Type B pancreatic cell (in vitro differentiated cells): ENCODE results near the gene ILKAP. TPM values are rescaled to one million over a fixed set of nuclear protein-coding genes. Genes with fewer than 3 reads are reported as not detected.

Experiments
- DNase-seq: peaks from one replicate; pipeline ENCODE4 v3.0.0; 2021; ENCODE audit warnings: mixed read lengths; ENCODE audit not compliant: unreplicated experiment; ENCODE audit errors: extremely low spot score
- H3K27ac Mint-ChIP-seq: 2 replicates; pipeline ENCODE4 v1.8.0; 2021; ENCODE audit warnings: mild to moderate bottlenecking, mixed read lengths
- H3K27me3 Mint-ChIP-seq: 2 replicates; pipeline ENCODE4 v1.8.0; 2021; ENCODE audit warnings: mixed read lengths
- H3K36me3 Mint-ChIP-seq: 2 replicates; pipeline ENCODE4 v1.8.0; 2021; ENCODE audit warnings: mixed read lengths
- H3K4me1 Mint-ChIP-seq: one replicate; pipeline ENCODE4 v1.8.0; 2021; ENCODE audit warnings: mixed read lengths; ENCODE audit not compliant: unreplicated experiment
- H3K4me3 Mint-ChIP-seq: 2 replicates; pipeline ENCODE4 v1.8.0; 2021; ENCODE audit warnings: mild to moderate bottlenecking, mixed read lengths
- H3K9me3 Mint-ChIP-seq: 2 replicates; pipeline ENCODE4 v1.8.0; 2021; ENCODE audit warnings: mixed read lengths
- CTCF ChIP-seq: fragments of 200-600 bp; sonication (generic); conservative IDR thresholded peaks from 2 replicates; pipeline ENCODE4 v1.5.0; 2021; ENCODE audit warnings: antibody characterized with exemption, mild to moderate bottlenecking
- total RNA-seq: library from RNA; stranded (reverse); gene quantifications from 2 replicates; pipeline ENCODE4 v1.2.1, GENCODE V29; 2021; ENCODE audit warnings: low replicate concordance

ILKAP gene
- total RNA-seq, 1 donor from 2014 or later, result 50.4 TPM

- Mint-ChIP-seq H3K4me3 (no peak overlapping the region), H3K36me3 (no peaks in the 10 kb centered on the region), H3K27ac (no peak overlapping the region), H3K27me3 (peaks cover 12% of the 10 kb centered on the region), H3K9me3 (no peaks in the 10 kb centered on the region), H3K4me1 (peaks cover 8% of the 10 kb centered on the region)
- no peak for TF ChIP-seq CTCF
- DNase-seq, result no peak
These were observed 48.3 kb downstream of the ILKAP start for GRCh38 chr2:238155051-238155760.

GRCh38 chr2:238154570-238154969 is 48.9 kb downstream of the ILKAP start:
- Mint-ChIP-seq H3K9me3 (no peaks in the 10 kb centered on the region), H3K4me1 (peaks cover 8% of the 10 kb centered on the region), H3K36me3 (no peaks in the 10 kb centered on the region), H3K4me3 (no peak overlapping the region), H3K27me3 (peaks cover 8% of the 10 kb centered on the region), H3K27ac (no peak overlapping the region)
- no peak for DNase-seq
- no peak for TF ChIP-seq CTCF

- no peaks in the 10 kb centered on the region for H3K9me3 Mint-ChIP-seq
- no peak overlapping the region for H3K27ac Mint-ChIP-seq
- TF ChIP-seq CTCF, result no peak
- H3K27me3 Mint-ChIP-seq, result peaks cover 3% of the 10 kb centered on the region
- peaks cover 8% of the 10 kb centered on the region for H3K4me1 Mint-ChIP-seq
- H3K4me3 Mint-ChIP-seq, result no peak overlapping the region
- H3K36me3 Mint-ChIP-seq, result no peaks in the 10 kb centered on the region
- no peak for DNase-seq
These were observed 50.5 kb downstream of the ILKAP start for GRCh38 chr2:238152771-238153688.

- Mint-ChIP-seq H3K27ac (no peak overlapping the region), H3K9me3 (no peaks in the 10 kb centered on the region)
These were observed 51.8 kb downstream of the ILKAP start for GRCh38 chr2:238151628-238152235.

More at GRCh38 chr2:238151628-238152235, 51.8 kb downstream of the ILKAP start:
- H3K36me3 Mint-ChIP-seq, result no peaks in the 10 kb centered on the region
- H3K4me3 Mint-ChIP-seq, result no peak overlapping the region
- no peaks in the 10 kb centered on the region for H3K27me3 Mint-ChIP-seq
- no peak for TF ChIP-seq CTCF
- peaks cover 8% of the 10 kb centered on the region for H3K4me1 Mint-ChIP-seq
- DNase-seq, result no peak
